Measurements from ENCODE around the gene GFOD1. TPM values are rescaled to one million over a fixed set of nuclear protein-coding genes. Genes with fewer than 3 reads are reported as not detected.
A peak's percentile ranks its signal among the peaks of the same experiment; 100 is the strongest.

Gene GFOD1
- total RNA-seq, 1 experiment from 2014 or later = 29.5 TPM

GRCh38 chr6:13468839-13469238 is 18.6 kb downstream of the GFOD1 start:
- no peak overlapping the region for H3K4me2 ChIP-seq (ENCODE audit: low read depth, low read length, poor library complexity, severe bottlenecking)
- H3K36me3 ChIP-seq (ENCODE audit: insufficient read depth, low read length) = peaks cover 3% of the 10 kb centered on the region; the same call in 1 of the 2 replicates
- H3K4me1 ChIP-seq (ENCODE audit: low read length) = peaks cover 93% of the 10 kb centered on the region
- no peak overlapping the region for H3K9ac ChIP-seq (ENCODE audit: low read length)
- no peaks in the 10 kb centered on the region for H3K27me3 ChIP-seq (ENCODE audit: low read length)
- DNase-seq = no peak
- H3K9me3 ChIP-seq (ENCODE audit: low read length) = no peaks in the 10 kb centered on the region
- peak overlapping the region; percentile 79; the same call in 1 of the 2 replicates for H3K27ac ChIP-seq (ENCODE audit: low read length)
- H3K9me2 ChIP-seq (replicated peaks; ENCODE audit: insufficient read depth, low read length) = no peaks in the 10 kb centered on the region
- H2AFZ ChIP-seq (ENCODE audit: low read length) = no peak overlapping the region
- peaks cover 98% of the 10 kb centered on the region for H3K79me2 ChIP-seq (ENCODE audit: low read length)
- H4K20me1 ChIP-seq (ENCODE audit: insufficient read depth, low read depth, low read length) = peaks cover 17% of the 10 kb centered on the region; the same call in 1 of the 2 replicates
- no peak overlapping the region for H3K4me3 ChIP-seq (ENCODE audit: low read length)

- H3K79me2 ChIP-seq (ENCODE audit: low read length) = peaks cover 98% of the 10 kb centered on the region
- H3K4me2 ChIP-seq (ENCODE audit: low read depth, low read length, poor library complexity, severe bottlenecking) = peak overlapping the region; percentile 5
- no peaks in the 10 kb centered on the region for H3K9me3 ChIP-seq (ENCODE audit: low read length)
- no peak for DNase-seq
- no peaks in the 10 kb centered on the region for H3K27me3 ChIP-seq (ENCODE audit: low read length)
- H4K20me1 ChIP-seq (ENCODE audit: insufficient read depth, low read depth, low read length) = peaks cover 24% of the 10 kb centered on the region; the same call in 1 of the 2 replicates
- H3K27ac ChIP-seq (ENCODE audit: low read length) = peak overlapping the region; percentile 26; the same call in 1 of the 2 replicates
- H2AFZ ChIP-seq (ENCODE audit: low read length) = no peak overlapping the region
- H3K4me3 ChIP-seq (ENCODE audit: low read length) = no peak overlapping the region
- H3K36me3 ChIP-seq (ENCODE audit: insufficient read depth, low read length) = peaks cover 1% of the 10 kb centered on the region; the same call in 1 of the 2 replicates
- no peaks in the 10 kb centered on the region for H3K9me2 ChIP-seq (replicated peaks; ENCODE audit: insufficient read depth, low read length)
- no peak overlapping the region for H3K9ac ChIP-seq (ENCODE audit: low read length)
- peaks cover 99% of the 10 kb centered on the region for H3K4me1 ChIP-seq (ENCODE audit: low read length)
These were observed 20.2 kb downstream of the GFOD1 start for GRCh38 chr6:13467216-13467600.

GRCh38 chr6:13466304-13467215 is 20.8 kb downstream of the GFOD1 start:
- H2AFZ ChIP-seq (ENCODE audit: low read length) = no peak overlapping the region
- DNase-seq = no peak
- no peak overlapping the region; the same call in 1 of the 2 replicates for H3K9ac ChIP-seq (ENCODE audit: low read length)
- H3K79me2 ChIP-seq (ENCODE audit: low read length) = peaks cover 98% of the 10 kb centered on the region
- H3K36me3 ChIP-seq (ENCODE audit: insufficient read depth, low read length) = peaks cover 8% of the 10 kb centered on the region; the same call in 1 of the 2 replicates
- H3K9me2 ChIP-seq (replicated peaks; ENCODE audit: insufficient read depth, low read length) = no peaks in the 10 kb centered on the region
- H3K27ac ChIP-seq (ENCODE audit: low read length) = peak overlapping the region; percentile 26; the same call in 1 of the 2 replicates
- H3K4me1 ChIP-seq (ENCODE audit: low read length) = peaks cover 94% of the 10 kb centered on the region
- no peak overlapping the region for H3K4me3 ChIP-seq (ENCODE audit: low read length)
- peaks cover 24% of the 10 kb centered on the region; the same call in 1 of the 2 replicates for H4K20me1 ChIP-seq (ENCODE audit: insufficient read depth, low read depth, low read length)
- H3K4me2 ChIP-seq (ENCODE audit: low read depth, low read length, poor library complexity, severe bottlenecking) = peak overlapping the region; percentile 5
- no peaks in the 10 kb centered on the region for H3K9me3 ChIP-seq (ENCODE audit: low read length)
- no peaks in the 10 kb centered on the region for H3K27me3 ChIP-seq (ENCODE audit: low read length)

- Histone ChIP-seq H2AFZ (ENCODE audit: low read length) (no peak overlapping the region), H3K4me3 (ENCODE audit: low read length) (no peak overlapping the region), H3K27me3 (ENCODE audit: low read length) (no peaks in the 10 kb centered on the region), H3K36me3 (ENCODE audit: insufficient read depth, low read length) (peaks cover 16% of the 10 kb centered on the region; the same call in 1 of the 2 replicates), H3K79me2 (ENCODE audit: low read length) (peaks cover 98% of the 10 kb centered on the region), H3K27ac (ENCODE audit: low read length) (peak overlapping the region; percentile 26; the same call in 1 of the 2 replicates), H3K4me1 (ENCODE audit: low read length) (peaks cover 86% of the 10 kb centered on the region), H3K9me3 (ENCODE audit: low read length) (no peaks in the 10 kb centered on the region), H4K20me1 (ENCODE audit: insufficient read depth, low read depth, low read length) (peaks cover 22% of the 10 kb centered on the region; the same call in 1 of the 2 replicates), H3K9me2 (replicated peaks; ENCODE audit: insufficient read depth, low read length) (no peaks in the 10 kb centered on the region), H3K4me2 (ENCODE audit: low read depth, low read length, poor library complexity, severe bottlenecking) (peak overlapping the region; percentile 5), H3K9ac (ENCODE audit: low read length) (no peak overlapping the region)
- no peak for DNase-seq
These were observed 21.7 kb downstream of the GFOD1 start for GRCh38 chr6:13465734-13466133.

DNA sequence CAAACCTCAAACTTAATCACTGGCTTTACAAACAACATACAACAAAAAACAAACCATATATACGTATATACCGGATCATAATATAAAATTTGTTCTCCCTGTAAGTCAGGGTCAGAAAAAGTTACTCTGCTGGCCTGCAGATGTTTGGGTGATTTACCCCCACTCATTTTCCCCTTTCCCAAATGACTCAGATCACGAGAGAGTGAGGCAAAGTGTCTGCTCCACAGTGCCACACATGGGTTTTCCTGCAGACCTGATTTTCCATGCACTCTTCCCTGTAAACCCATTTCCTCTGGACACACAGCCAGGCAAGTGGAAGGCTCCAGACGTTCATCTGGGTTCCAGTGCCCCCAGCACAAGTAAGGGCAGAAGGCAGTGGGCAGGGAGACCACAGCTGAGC is 23.5 kb downstream of the GFOD1 start:
- peaks cover 73% of the 10 kb centered on the region for H3K4me1 ChIP-seq (ENCODE audit: low read length)
- H2AFZ ChIP-seq (ENCODE audit: low read length) = no peak overlapping the region
- no peaks in the 10 kb centered on the region for H3K27me3 ChIP-seq (ENCODE audit: low read length)
- H3K9ac ChIP-seq (ENCODE audit: low read length) = no peak overlapping the region
- no peaks in the 10 kb centered on the region for H3K9me3 ChIP-seq (ENCODE audit: low read length)
- DNase-seq = no peak
- H3K36me3 ChIP-seq (ENCODE audit: insufficient read depth, low read length) = peaks cover 20% of the 10 kb centered on the region; the same call in 1 of the 2 replicates
- peak overlapping the region; percentile 8 for H3K4me2 ChIP-seq (ENCODE audit: low read depth, low read length, poor library complexity, severe bottlenecking)
- no peaks in the 10 kb centered on the region for H3K9me2 ChIP-seq (replicated peaks; ENCODE audit: insufficient read depth, low read length)
- peaks cover 91% of the 10 kb centered on the region for H3K79me2 ChIP-seq (ENCODE audit: low read length)
- H3K27ac ChIP-seq (ENCODE audit: low read length) = peak overlapping the region; percentile 19; the same call in 1 of the 2 replicates
- H3K4me3 ChIP-seq (ENCODE audit: low read length) = no peak overlapping the region
- H4K20me1 ChIP-seq (ENCODE audit: insufficient read depth, low read depth, low read length) = peaks cover 22% of the 10 kb centered on the region; the same call in 1 of the 2 replicates

- Histone ChIP-seq H3K27ac (ENCODE audit: low read length) (peak overlapping the region; percentile 40; the same call in 1 of the 2 replicates), H3K79me2 (ENCODE audit: low read length) (peaks cover 91% of the 10 kb centered on the region), H3K27me3 (ENCODE audit: low read length) (no peaks in the 10 kb centered on the region), H3K9me3 (ENCODE audit: low read length) (no peaks in the 10 kb centered on the region), H3K4me2 (ENCODE audit: low read depth, low read length, poor library complexity, severe bottlenecking) (peak overlapping the region; percentile 42), H3K4me3 (ENCODE audit: low read length) (0 out of 2 replicates have a peak overlapping the region, but pooled peaks have one; percentile 7), H3K4me1 (ENCODE audit: low read length) (peaks cover 71% of the 10 kb centered on the region), H3K36me3 (ENCODE audit: insufficient read depth, low read length) (peaks cover 20% of the 10 kb centered on the region; the same call in 1 of the 2 replicates), H3K9me2 (replicated peaks; ENCODE audit: insufficient read depth, low read length) (no peaks in the 10 kb centered on the region), H3K9ac (ENCODE audit: low read length) (no peak overlapping the region), H2AFZ (ENCODE audit: low read length) (no peak overlapping the region), H4K20me1 (ENCODE audit: insufficient read depth, low read depth, low read length) (peaks cover 22% of the 10 kb centered on the region; the same call in 1 of the 2 replicates)
- DNase-seq = no peak
These were observed 24.1 kb downstream of the GFOD1 start for GRCh38 chr6:13463328-13463717.

- H3K9ac ChIP-seq (ENCODE audit: low read length) = no peak overlapping the region
- H3K4me1 ChIP-seq (ENCODE audit: low read length) = peaks cover 66% of the 10 kb centered on the region
- no peaks in the 10 kb centered on the region for H3K9me3 ChIP-seq (ENCODE audit: low read length)
- peaks cover 24% of the 10 kb centered on the region; the same call in 1 of the 2 replicates for H4K20me1 ChIP-seq (ENCODE audit: insufficient read depth, low read depth, low read length)
- H3K79me2 ChIP-seq (ENCODE audit: low read length) = peaks cover 93% of the 10 kb centered on the region
- DNase-seq = peak; percentile 59
- H3K36me3 ChIP-seq (ENCODE audit: insufficient read depth, low read length) = peaks cover 20% of the 10 kb centered on the region; the same call in 1 of the 2 replicates
- 0 out of 2 replicates have a peak overlapping the region, but pooled peaks have one; percentile 7 for H3K4me3 ChIP-seq (ENCODE audit: low read length)
- no peaks in the 10 kb centered on the region for H3K27me3 ChIP-seq (ENCODE audit: low read length)
- no peak overlapping the region for H2AFZ ChIP-seq (ENCODE audit: low read length)
- peak overlapping the region; percentile 40 for H3K27ac ChIP-seq (ENCODE audit: low read length)
- H3K9me2 ChIP-seq (replicated peaks; ENCODE audit: insufficient read depth, low read length) = no peaks in the 10 kb centered on the region
- peak overlapping the region; percentile 42 for H3K4me2 ChIP-seq (ENCODE audit: low read depth, low read length, poor library complexity, severe bottlenecking)
These were observed 24.7 kb downstream of the GFOD1 start for GRCh38 chr6:13462458-13463327.

Data from Karpas-422 (cell line).